Measurements from ENCODE around the gene DEPDC7. TPM values are rescaled to one million over a fixed set of nuclear protein-coding genes. Genes with fewer than 3 reads are reported as not detected.

Gene DEPDC7
- total and polyA plus RNA-seq, 9 of the 15 experiments (the other 6 are each of a cell fraction or from before 2014, with no cell fraction given): 5.4 to 19.9 (median 12.0) TPM

- FAIRE-seq (peak; percentile 58), ATAC-seq (peak; percentile 11), DNase-seq (ENCODE audit: extremely low read depth in 1 of 4, low spot score in 3 of 4) (peak in 2 of 4 experiments; percentile 24 to 31)
- no peak overlapping the region for H3K4me3 ChIP-seq
- TF ChIP-seq MTA3 (IDR thresholded peaks at IDR 0.05; ENCODE audit: borderline replicate concordance): no peak
- peak; percentile 41; the same call in 1 of the 2 replicates for TF ChIP-seq NFE2 (IDR thresholded peaks at IDR 0.05; ENCODE audit: low read depth)
- 0 out of 2 replicates have a peak, but pooled peaks have one; percentile 9 for TF ChIP-seq SP1 (CRISPR knock-in tag; IDR thresholded peaks at IDR 0.05)
- TSS peak; percentile 43 for BruUV-seq (replicated peaks)
- H3K27ac ChIP-seq (ENCODE audit: extremely low read depth, low read depth, low read length): no peak overlapping the region
- 18% methylated on average over 9 of the region's 9 CpGs for WGBS (ENCODE audit: insufficient coverage, low coverage, missing lambda C conversion rate)
- H3K79me2 ChIP-seq (ENCODE audit: control insufficient read depth, insufficient read depth, low read length): peaks cover 19% of the 10 kb centered on the region
- no peaks in the 10 kb centered on the region for H3K27me3 ChIP-seq (ENCODE audit: control insufficient read depth in 2 of 2, insufficient read depth in 2 of 2, low read length in 2 of 2)
- intact Hi-C loops (cut with micrococcal nuclease): loop anchor here (2.0 kb wide), 1 partner anchor 47 kb away; no protein-coding TSS in a partner anchor
- ChIA-PET CTCF (ENCODE audit: low intra/inter-chr PET ratio) (no interaction called here), POLR2A (interaction anchor here (0.8 to 3.4 kb wide), 3 partner anchors 10 to 242 kb away, joined by 3 to 25 read pairs (median 4); no protein-coding TSS in a partner anchor)
- no peaks in the 10 kb centered on the region for H3K9me3 ChIP-seq (replicated peaks; ENCODE audit: control insufficient read depth, insufficient read depth, low read depth, low read length)
- no peaks in the 10 kb centered on the region for H4K20me1 ChIP-seq (replicated peaks; ENCODE audit: control insufficient read depth, insufficient read depth, low read length)
- H2AFZ ChIP-seq (ENCODE audit: low read depth, low read length): peak overlapping the region; percentile 60; the same call in 1 of the 2 replicates
- peaks cover 16% of the 10 kb centered on the region in 2 experiments; a peak in 4 of 5 replicates for H3K4me1 ChIP-seq (replicated peaks in 1 of 2; ENCODE audit: control insufficient read depth in 2 of 2, insufficient read depth in 2 of 2, low read length in 2 of 2)
- peak overlapping the region; percentile 46 to 71; a peak in 3 of 4 replicates for H3K9ac ChIP-seq (ENCODE audit: insufficient read depth in 1 of 2, low read depth in 2 of 2, low read length in 2 of 2)
- in situ Hi-C loops (cut with MboI): no loop called here
- peak overlapping the region; percentile 68 for H3K4me2 ChIP-seq (ENCODE audit: insufficient read depth, low read length)
- no peaks in the 10 kb centered on the region for H3K36me3 ChIP-seq (ENCODE audit: control insufficient read depth, insufficient read depth, low read length)
- no peaks in the 10 kb centered on the region for H3K9me1 ChIP-seq (ENCODE audit: control insufficient read depth, insufficient read depth, low read length)
Measured at GRCh38 chr11:33017478-33017877, 1.8 kb downstream of the DEPDC7 start.

- Histone ChIP-seq H3K27me3 (ENCODE audit: control insufficient read depth in 2 of 2, insufficient read depth in 2 of 2, low read length in 2 of 2) (no peaks in the 10 kb centered on the region), H3K27ac (ENCODE audit: extremely low read depth, low read depth, low read length) (no peak overlapping the region), H3K9me3 (replicated peaks; ENCODE audit: control insufficient read depth, insufficient read depth, low read depth, low read length) (no peaks in the 10 kb centered on the region), H3K79me2 (ENCODE audit: control insufficient read depth, insufficient read depth, low read length) (peaks cover 19% of the 10 kb centered on the region), H3K4me2 (ENCODE audit: insufficient read depth, low read length) (peak overlapping the region; percentile 68; the same call in 1 of the 2 replicates), H3K4me3 (no peak overlapping the region), H3K4me1 (replicated peaks in 1 of 2; ENCODE audit: control insufficient read depth in 2 of 2, insufficient read depth in 2 of 2, low read length in 2 of 2) (peaks cover 16% of the 10 kb centered on the region in 2 experiments; a peak in 4 of 5 replicates), H3K36me3 (ENCODE audit: control insufficient read depth, insufficient read depth, low read length) (no peaks in the 10 kb centered on the region), H3K9ac (ENCODE audit: insufficient read depth in 1 of 2, low read depth in 2 of 2, low read length in 2 of 2) (no peak overlapping the region), H2AFZ (ENCODE audit: low read depth, low read length) (no peak overlapping the region), H3K9me1 (ENCODE audit: control insufficient read depth, insufficient read depth, low read length) (no peaks in the 10 kb centered on the region), H4K20me1 (replicated peaks; ENCODE audit: control insufficient read depth, insufficient read depth, low read length) (no peaks in the 10 kb centered on the region)
- no peak for ATAC-seq
- in situ Hi-C loops (cut with MboI): no loop called here
- ChIA-PET POLR2A (interaction anchor here (0.8 to 3.4 kb wide), 2 partner anchors 9 to 243 kb away, joined by 3 to 25 read pairs; no protein-coding TSS in a partner anchor), CTCF (ENCODE audit: low intra/inter-chr PET ratio) (no interaction called here)
- no TSS peak for BruUV-seq (replicated peaks)
- intact Hi-C loops (cut with micrococcal nuclease): loop anchor here (2.0 kb wide), 1 partner anchor 47 kb away; no protein-coding TSS in a partner anchor
- DNase-seq (ENCODE audit: extremely low read depth in 1 of 4, low spot score in 3 of 4): no peak
- no peak for FAIRE-seq
- 71% methylated on average over 3 of the region's 3 CpGs for WGBS (ENCODE audit: insufficient coverage, low coverage, missing lambda C conversion rate)
- TF ChIP-seq POLR2AphosphoS5 (IDR thresholded peaks at IDR 0.05; ENCODE audit: control insufficient read depth, insufficient read depth, low read depth, low read length): no peak
- no peak for TF ChIP-seq KLF10 (CRISPR knock-in tag; IDR thresholded peaks at IDR 0.05)
- no peak for TF ChIP-seq ZNF707 (CRISPR knock-in tag; conservative IDR thresholded peaks at IDR 0.05)
- no peak for TF ChIP-seq ZNF133 (CRISPR knock-in tag; IDR thresholded peaks at IDR 0.05)
- no peak for TF ChIP-seq MCM5 (IDR thresholded peaks at IDR 0.05; ENCODE audit: low read depth)
- TF ChIP-seq SP1 (CRISPR knock-in tag; IDR thresholded peaks at IDR 0.05): no peak
- TF ChIP-seq NR3C1 (CRISPR knock-in tag; IDR thresholded peaks at IDR 0.05): no peak
- no peak for TF ChIP-seq ZNF212 (CRISPR knock-in tag; IDR thresholded peaks at IDR 0.05)
- TF ChIP-seq CREB3L1 (IDR thresholded peaks at IDR 0.05; ENCODE audit: borderline replicate concordance, low read depth): no peak
- TF ChIP-seq SMARCE1 (IDR thresholded peaks at IDR 0.05): no peak
- no peak for TF ChIP-seq DNMT1 (IDR thresholded peaks at IDR 0.05)
- no peak for TF ChIP-seq BRF2 (IDR thresholded peaks at IDR 0.05; ENCODE audit: borderline replicate concordance, insufficient read depth, insufficient read length)
Measured at GRCh38 chr11:33017965-33018364, 2.3 kb downstream of the DEPDC7 start.
